Right lobe of liver (tissue), 6 donors: ENCODE measurements around the gene APBA1. TPM values are rescaled to one million over a fixed set of nuclear protein-coding genes. Genes with fewer than 3 reads are reported as not detected.

Experiments
- ATAC-seq, 4 donors: fragments of 200-7000 bp; cut with Tn5 transposase; one replicate each; pipeline ENCODE4 v1.9.1; 2020; ENCODE audit warnings: mild to moderate bottlenecking in 4 of 4, moderate library complexity in 4 of 4
- DNase-seq, 3 donors: peaks; one replicate each; pipeline ENCODE4 v3.0.0-alpha.2; 2020
- H3K27ac ChIP-seq, 3 donors: fragments of 200-600 bp; one replicate each; pipeline ENCODE4 v1.8.0; 2022
- H3K27me3 ChIP-seq, 2 donors: fragments of 200-600 bp; one replicate each; pipeline ENCODE4 v1.8.0; 2022
- H3K36me3 ChIP-seq, 4 donors: fragments of 200-600 bp; sonication (generic) in 1 of 4; one replicate each; pipeline versions ENCODE4 v1.5.1 to v1.8.0; 2017 to 2022; ENCODE audit warnings: control low read depth in 1 of 4
- H3K4me1 ChIP-seq, 4 donors: fragments of 200-600 bp; sonication (generic) in 1 of 4; one replicate each; pipeline versions ENCODE4 v1.5.1 to v1.8.0; 2017 to 2022; ENCODE audit warnings: control low read depth in 1 of 4
- H3K4me3 ChIP-seq, 3 donors: fragments of 200-600 bp; one replicate each; pipeline ENCODE4 v1.8.0; 2022
- H3K9me3 ChIP-seq, 4 donors: fragments of 200-600 bp; sonication (generic) in 1 of 4; one replicate each; pipeline versions ENCODE4 v1.5.1 to v1.8.0; 2017 to 2022; ENCODE audit warnings: control low read depth in 1 of 4
- POLR2A ChIP-seq: fragments of 450-650 bp; IDR thresholded peaks from one replicate; pipeline ENCODE4 v1.6.1; 2017; ENCODE audit warnings: antibody characterized with exemption, mild to moderate bottlenecking
- WGBS: methylation state at CpG from one replicate; pipeline ENCODE4 v1.1.6; 2018; ENCODE audit warnings: low coverage, low lambda C conversion rate; ENCODE audit not compliant: insufficient coverage; ENCODE audit errors: missing lambda C conversion rate; 5-methylcytosine and 5-hydroxymethylcytosine counted together
- intact Hi-C, 2 donors: fragments of 100-400 bp; cut with DNase I; formaldehyde crosslinking; loops; one replicate each; pipeline versions ENCODE4 v1.11.2 to v1.14.1; 2022
- total RNA-seq, 6 experiments: library from RNA; depleted of rRNA in 2 of 6; stranded (reverse); fragments of >200 nt in 2 of 6; fragmentation: NEBNext Ultra II Directional in 3 of 6; extraction: Animal tissue kit (Norgen Biotek cat#: 25700) in 3 of 6; gene quantifications; one replicate each; pipeline versions ENCODE4 v1.1.0 to v1.2.4, GENCODE V29; 2016 to 2023
- TF ChIP-seq, protein P1 (sequence below), 4 donors: fragments of 200-600 bp in 3 of 4; fragments of 450-650 bp in 1 of 4; IDR thresholded peaks; one replicate each; pipeline versions ENCODE4 v1.5.1 to v1.8.0; 2016 to 2022; ENCODE audit warnings: antibody characterized with exemption in 4 of 4, mild to moderate bottlenecking in 2 of 4
- donor health status: DM: no; HTN: yes; CAD: no.
- donor health status: DM: no; HTN: no; CAD: no.
- donor health status: DM: no; HTN: no; CAD: no.
- donor health status: DM: no; HTN: yes; CAD: no.
- donor health status: DM: no; HTN: yes; CAD: no.

The APBA1 gene
- total RNA-seq, 6 experiments from 2014 or later, result 6.6 to 25.5 (median 16.7) TPM

DNA sequence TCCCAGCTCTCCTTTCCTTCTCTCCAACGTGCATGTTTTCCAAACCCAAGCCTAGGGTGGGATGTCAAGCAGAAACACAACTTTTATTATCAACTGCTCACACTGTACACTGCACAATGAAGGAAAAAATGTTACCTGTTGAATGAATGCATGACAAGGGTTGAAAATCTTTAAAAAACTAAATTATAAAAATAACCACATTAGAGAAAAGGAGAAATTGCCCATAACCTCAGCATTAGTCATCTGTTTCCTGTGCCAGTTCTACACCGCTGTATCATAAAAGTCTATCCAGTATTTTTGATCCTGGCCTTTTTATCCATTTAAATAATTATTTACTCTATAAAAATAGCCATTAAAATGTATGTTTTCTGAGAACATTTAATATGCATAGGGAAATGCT, 101.1 kb downstream of the APBA1 start:
- intact Hi-C loops, result no loop called here

DNA sequence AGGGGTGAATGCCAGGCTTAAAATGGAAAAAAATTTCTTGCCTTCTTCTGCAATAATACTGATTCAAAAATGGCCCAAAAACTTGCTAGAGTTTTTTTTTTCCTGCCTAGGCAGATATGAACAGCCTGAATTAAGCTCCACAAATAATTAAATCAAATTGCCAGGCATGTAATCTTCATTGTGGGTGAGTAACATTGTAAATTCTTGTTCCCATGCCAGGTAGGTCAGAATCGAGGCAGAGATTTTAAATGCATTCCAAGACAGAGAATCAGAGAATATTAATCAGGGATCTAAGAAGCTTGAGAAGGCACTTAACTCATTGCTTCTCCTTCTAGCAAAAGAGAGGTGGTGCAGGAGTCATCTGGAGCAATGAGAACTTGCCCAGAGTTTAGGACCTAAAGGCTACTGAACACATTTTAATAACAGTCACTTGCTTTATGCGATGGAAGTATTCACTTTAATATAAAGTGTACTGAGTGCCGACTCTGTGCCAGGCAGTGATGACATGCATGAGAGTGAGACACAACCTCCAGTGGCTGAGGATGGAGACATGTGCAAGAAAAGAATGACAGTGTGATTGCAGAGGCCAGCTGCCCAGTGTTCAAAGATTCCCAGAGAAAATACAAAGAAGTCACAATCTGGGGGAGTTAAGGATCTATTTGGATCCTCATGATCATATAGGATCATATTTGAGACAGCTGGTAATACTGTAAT, 102.3 kb downstream of the APBA1 start:
- DNase-seq (no peak), ATAC-seq (no peak)
- Histone ChIP-seq H3K36me3 (no peaks in the 10 kb centered on the region), H3K27me3 (no peaks in the 10 kb centered on the region), H3K4me1 (peaks cover 0 to 14% (median 0%) of the 10 kb centered on the region in 4 donors), H3K4me3 (no peak overlapping the region), H3K27ac (no peak overlapping the region), H3K9me3 (no peaks in the 10 kb centered on the region)
- TF ChIP-seq POLR2A, result no peak
- TF ChIP-seq, protein P1, sequence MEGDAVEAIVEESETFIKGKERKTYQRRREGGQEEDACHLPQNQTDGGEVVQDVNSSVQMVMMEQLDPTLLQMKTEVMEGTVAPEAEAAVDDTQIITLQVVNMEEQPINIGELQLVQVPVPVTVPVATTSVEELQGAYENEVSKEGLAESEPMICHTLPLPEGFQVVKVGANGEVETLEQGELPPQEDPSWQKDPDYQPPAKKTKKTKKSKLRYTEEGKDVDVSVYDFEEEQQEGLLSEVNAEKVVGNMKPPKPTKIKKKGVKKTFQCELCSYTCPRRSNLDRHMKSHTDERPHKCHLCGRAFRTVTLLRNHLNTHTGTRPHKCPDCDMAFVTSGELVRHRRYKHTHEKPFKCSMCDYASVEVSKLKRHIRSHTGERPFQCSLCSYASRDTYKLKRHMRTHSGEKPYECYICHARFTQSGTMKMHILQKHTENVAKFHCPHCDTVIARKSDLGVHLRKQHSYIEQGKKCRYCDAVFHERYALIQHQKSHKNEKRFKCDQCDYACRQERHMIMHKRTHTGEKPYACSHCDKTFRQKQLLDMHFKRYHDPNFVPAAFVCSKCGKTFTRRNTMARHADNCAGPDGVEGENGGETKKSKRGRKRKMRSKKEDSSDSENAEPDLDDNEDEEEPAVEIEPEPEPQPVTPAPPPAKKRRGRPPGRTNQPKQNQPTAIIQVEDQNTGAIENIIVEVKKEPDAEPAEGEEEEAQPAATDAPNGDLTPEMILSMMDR (IDR thresholded peaks at IDR 0.05), result no peak
- intact Hi-C loops, result no loop called here
- WGBS, result 53% methylated on average over 3 of the region's 3 CpGs

More for the DNA sequence above, 101.1 kb downstream of the APBA1 start:
- no peak for ATAC-seq
- WGBS, result 64% methylated on average over 2 of the region's 2 CpGs
- Histone ChIP-seq H3K9me3 (no peaks in the 10 kb centered on the region), H3K27me3 (no peaks in the 10 kb centered on the region), H3K4me3 (no peak overlapping the region), H3K27ac (no peak overlapping the region), H3K4me1 (peaks cover 0 to 12% (median 0%) of the 10 kb centered on the region in 4 donors), H3K36me3 (no peaks in the 10 kb centered on the region)
- no peak for DNase-seq
- TF ChIP-seq POLR2A, result no peak
- TF ChIP-seq, protein P1 (IDR thresholded peaks at IDR 0.05), result no peak

DNA sequence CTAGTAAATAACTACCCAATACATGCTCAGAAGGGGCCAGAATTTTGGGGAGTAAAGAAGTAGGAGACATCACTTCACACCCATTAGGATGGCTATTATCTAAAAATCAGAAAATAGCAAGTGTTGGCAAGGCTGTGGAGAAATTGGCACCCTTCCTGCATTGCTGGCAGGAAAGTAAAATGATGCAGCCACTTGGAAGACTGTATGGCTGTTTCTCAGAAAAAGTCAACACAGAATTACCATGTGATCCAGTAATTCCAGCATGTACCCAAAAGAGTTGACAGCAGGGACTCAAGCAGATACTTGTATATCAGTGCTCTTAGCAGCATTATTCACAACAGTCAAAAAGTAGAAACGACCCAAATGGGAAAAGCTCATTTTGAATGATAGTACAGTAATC, 107.6 kb downstream of the APBA1 start:
- 79% methylated on average over 1 of the region's 1 CpG for WGBS
- Histone ChIP-seq H3K27ac (no peak overlapping the region), H3K4me1 (peaks cover 0 to 7% (median 0%) of the 10 kb centered on the region in 4 donors), H3K36me3 (no peaks in the 10 kb centered on the region), H3K4me3 (no peak overlapping the region), H3K9me3 (no peaks in the 10 kb centered on the region), H3K27me3 (no peaks in the 10 kb centered on the region)
- TF ChIP-seq POLR2A, result no peak
- TF ChIP-seq, protein P1 (IDR thresholded peaks at IDR 0.05), result no peak
- ATAC-seq (peak; percentile 45 to 75 (median 64)), DNase-seq (no peak)
- intact Hi-C loops, result no loop called here

DNA sequence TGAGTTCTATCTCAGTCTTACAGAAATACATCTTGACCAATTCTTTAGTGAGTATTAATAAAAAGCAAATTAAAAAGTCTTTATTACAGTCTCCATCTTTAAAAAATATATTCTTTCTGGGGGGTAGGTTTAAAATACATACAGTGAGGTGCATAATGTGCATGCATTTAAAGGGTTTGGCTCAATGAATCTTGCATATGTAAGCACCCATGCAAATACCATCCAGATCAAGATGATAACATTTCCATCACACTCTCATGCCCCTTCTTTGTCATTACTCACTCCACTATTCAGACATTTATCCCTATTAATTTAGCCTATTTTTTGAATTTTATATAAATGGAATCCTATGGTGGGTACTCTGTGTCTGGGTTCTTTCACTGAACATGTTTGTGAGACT, 113.0 kb downstream of the APBA1 start:
- Histone ChIP-seq H3K27me3 (no peaks in the 10 kb centered on the region), H3K4me1 (peaks cover 0 to 7% (median 3%) of the 10 kb centered on the region in 4 donors), H3K36me3 (no peaks in the 10 kb centered on the region), H3K9me3 (no peaks in the 10 kb centered on the region), H3K27ac (no peak overlapping the region), H3K4me3 (no peak overlapping the region)
- intact Hi-C loops, result no loop called here
- TF ChIP-seq, protein P1 (IDR thresholded peaks at IDR 0.05), result no peak
- no peak for TF ChIP-seq POLR2A
- DNase-seq (no peak), ATAC-seq (no peak)
